C1 segment of cervical spinal cord (tissue), 14 donors: ENCODE data around the gene TMEM108.

Source experiments
- DNase-seq, 14 donors: peaks; one replicate each; lab custom pipeline; 2025; lab: John Stamatoyannopoulos, UW

The TMEM108 gene

GRCh38 chr3:133413161-133414020 lies 375.2 kb downstream of the TMEM108 start:
- peak in 6 of 14 donors; percentile 7 to 29 (median 16) for DNase-seq

GRCh38 chr3:133414021-133414392 lies 375.8 kb downstream of the TMEM108 start:
- DNase-seq: no peak

- no peak for DNase-seq
These were observed 380.2 kb downstream of the TMEM108 start for GRCh38 chr3:133418361-133418760.

GRCh38 chr3:133419151-133419909 lies 381.1 kb downstream of the TMEM108 start:
- no peak for DNase-seq

- DNase-seq: no peak
These were observed 387.0 kb downstream of the TMEM108 start for GRCh38 chr3:133424937-133425869.

GRCh38 chr3:133425898-133426297 lies 387.7 kb downstream of the TMEM108 start:
- no peak for DNase-seq

GRCh38 chr3:133426721-133427120 lies 388.5 kb downstream of the TMEM108 start:
- DNase-seq: no peak

- DNase-seq: no peak
These were observed 390.4 kb downstream of the TMEM108 start for GRCh38 chr3:133428552-133428951.

- no peak for DNase-seq
These were observed 390.9 kb downstream of the TMEM108 start for GRCh38 chr3:133429063-133429462.

GRCh38 chr3:133439563-133439962 lies 401.4 kb downstream of the TMEM108 start:
- DNase-seq: no peak

GRCh38 chr3:133440652-133441051 lies 402.5 kb downstream of the TMEM108 start:
- no peak for DNase-seq

GRCh38 chr3:133441867-133442270 lies 403.7 kb downstream of the TMEM108 start:
- DNase-seq: no peak

- DNase-seq: no peak
These were observed 404.3 kb downstream of the TMEM108 start for GRCh38 chr3:133442518-133442917.

- no peak for DNase-seq
These were observed 405.6 kb downstream of the TMEM108 start for GRCh38 chr3:133443649-133444422.

- no peak for DNase-seq
These were observed 406.2 kb downstream of the TMEM108 start for GRCh38 chr3:133444423-133444774.

- DNase-seq: no peak
These were observed 406.9 kb downstream of the TMEM108 start for GRCh38 chr3:133445108-133445507.
